Right atrium auricular region (tissue), 2 donors: ENCODE results near the gene GBX1. TPM values are rescaled to one million over a fixed set of nuclear protein-coding genes. Genes with fewer than 3 reads are reported as not detected.

Experiments used
- DNase-seq: peaks from one replicate; pipeline ENCODE4 v3.0.0-alpha.2; 2019; ENCODE audit warnings: low spot score
- H3K27ac ChIP-seq, 2 donors: fragments of 200-600 bp; sonication (generic); 1 replicate in 1 of 2; 2 replicates in 1 of 2; pipeline ENCODE4 v1.5.1; 2016 to 2019
- H3K27me3 ChIP-seq, 2 donors: fragments of 200-600 bp; sonication (generic); one replicate each; pipeline versions ENCODE4 v1.5.1 to v1.6.0; 2017 to 2019
- H3K36me3 ChIP-seq: fragments of 200-600 bp; sonication (generic); one replicate; pipeline ENCODE4 v1.5.1; 2016
- H3K4me1 ChIP-seq, 2 donors: fragments of 200-600 bp; sonication (generic); one replicate each; pipeline versions ENCODE4 v1.5.1 to v1.6.0; 2017 to 2019
- H3K4me3 ChIP-seq, 2 donors: fragments of 200-600 bp; sonication (generic); 1 replicate in 1 of 2; 2 replicates in 1 of 2; pipeline ENCODE4 v1.5.1; 2017 to 2019; ENCODE audit warnings: mild to moderate bottlenecking in 1 of 2, moderate library complexity in 1 of 2
- H3K9me3 ChIP-seq, 2 donors: fragments of 200-600 bp; sonication (generic); one replicate each; pipeline ENCODE4 v1.5.1; 2019
- CTCF ChIP-seq, 2 donors: fragments of 200-600 bp; sonication (generic); IDR thresholded peaks; one replicate each; pipeline ENCODE4 v1.5.1; 2019; ENCODE audit warnings: antibody characterized with exemption in 2 of 2
- total RNA-seq, 2 donors: library from RNA; depleted of rRNA; stranded (reverse); fragments of >200 nt; gene quantifications; one replicate each; pipeline ENCODE4 v1.1.0, GENCODE V29; 2016

GBX1 gene
- total RNA-seq, 2 donors from 2014 or later, result not detected

GRCh38 chr7:151121380-151122170 is 45.9 kb downstream of the GBX1 start:
- DNase-seq, result no peak
- H3K36me3 ChIP-seq, result peaks cover 51% of the 10 kb centered on the region

GRCh38 chr7:151120896-151121295 is 46.6 kb downstream of the GBX1 start:
- DNase-seq, result no peak
- no peak overlapping the region for H3K27ac ChIP-seq
- TF ChIP-seq CTCF (IDR thresholded peaks at IDR 0.05), result no peak

More at GRCh38 chr7:151121380-151122170, 45.9 kb downstream of the GBX1 start:
- Histone ChIP-seq H3K27ac (no peak overlapping the region), H3K27me3 (no peaks in the 10 kb centered on the region), H3K4me1 (peaks cover 0 to 9% of the 10 kb centered on the region in 2 donors), H3K9me3 (no peaks in the 10 kb centered on the region), H3K4me3 (no peak overlapping the region)
- no peak for TF ChIP-seq CTCF (IDR thresholded peaks at IDR 0.05)

GRCh38 chr7:151119902-151120301 is 47.6 kb downstream of the GBX1 start:
- no peak for DNase-seq
- H3K36me3 ChIP-seq, result peaks cover 51% of the 10 kb centered on the region
- no peak for TF ChIP-seq CTCF (IDR thresholded peaks at IDR 0.05)
- no peak overlapping the region for H3K4me3 ChIP-seq
- peaks cover 0 to 10% of the 10 kb centered on the region in 2 donors for H3K4me1 ChIP-seq
- no peaks in the 10 kb centered on the region for H3K27me3 ChIP-seq
- no peaks in the 10 kb centered on the region for H3K9me3 ChIP-seq
- H3K27ac ChIP-seq, result no peak overlapping the region

More at GRCh38 chr7:151120896-151121295, 46.6 kb downstream of the GBX1 start:
- Histone ChIP-seq H3K4me1 (peaks cover 0 to 12% of the 10 kb centered on the region in 2 donors), H3K9me3 (no peaks in the 10 kb centered on the region), H3K4me3 (no peak overlapping the region), H3K36me3 (peaks cover 51% of the 10 kb centered on the region), H3K27me3 (no peaks in the 10 kb centered on the region)

GRCh38 chr7:151119055-151119415 is 48.5 kb downstream of the GBX1 start:
- no peak for DNase-seq
- no peak overlapping the region for H3K4me3 ChIP-seq
- H3K36me3 ChIP-seq, result peaks cover 51% of the 10 kb centered on the region

GRCh38 chr7:151118108-151119054 is 49.1 kb downstream of the GBX1 start:
- Histone ChIP-seq H3K27me3 (no peaks in the 10 kb centered on the region), H3K9me3 (no peaks in the 10 kb centered on the region), H3K27ac (no peak overlapping the region), H3K36me3 (peaks cover 48% of the 10 kb centered on the region), H3K4me1 (peaks cover 0 to 16% of the 10 kb centered on the region in 2 donors), H3K4me3 (no peak overlapping the region)
- no peak for DNase-seq
- TF ChIP-seq CTCF (IDR thresholded peaks at IDR 0.05), result no peak

More at GRCh38 chr7:151119055-151119415, 48.5 kb downstream of the GBX1 start:
- TF ChIP-seq CTCF (IDR thresholded peaks at IDR 0.05), result no peak
- Histone ChIP-seq H3K27me3 (no peaks in the 10 kb centered on the region), H3K27ac (no peak overlapping the region), H3K9me3 (no peaks in the 10 kb centered on the region), H3K4me1 (peaks cover 0 to 13% of the 10 kb centered on the region in 2 donors)
